PC-3 (cell line): Measurements from ENCODE around the gene NAIF1.

ENCODE experiments used
- CTCF ChIP-seq: fragments of 300-600 bp; sonication (generic); conservative IDR thresholded peaks from 2 replicates; pipeline ENCODE4 v1.5.1; 2017; ENCODE audit warnings: antibody characterized with exemption, low read depth, mild to moderate bottlenecking, low read length
- EZH2 ChIP-seq: fragments of 300-600 bp; sonication (generic); IDR thresholded peaks from one replicate; pipeline ENCODE4 v1.6.1; 2017; ENCODE audit warnings: antibody characterized with exemption, mild to moderate bottlenecking, low read length; ENCODE audit not compliant: unreplicated experiment
- EZH2phosphoT487 ChIP-seq: fragments of 300-600 bp; sonication (generic); IDR thresholded peaks from 2 replicates; pipeline ENCODE4 v1.6.1; 2018; ENCODE audit warnings: mild to moderate bottlenecking, antibody characterized with exemption, low read length, borderline replicate concordance

DNA sequence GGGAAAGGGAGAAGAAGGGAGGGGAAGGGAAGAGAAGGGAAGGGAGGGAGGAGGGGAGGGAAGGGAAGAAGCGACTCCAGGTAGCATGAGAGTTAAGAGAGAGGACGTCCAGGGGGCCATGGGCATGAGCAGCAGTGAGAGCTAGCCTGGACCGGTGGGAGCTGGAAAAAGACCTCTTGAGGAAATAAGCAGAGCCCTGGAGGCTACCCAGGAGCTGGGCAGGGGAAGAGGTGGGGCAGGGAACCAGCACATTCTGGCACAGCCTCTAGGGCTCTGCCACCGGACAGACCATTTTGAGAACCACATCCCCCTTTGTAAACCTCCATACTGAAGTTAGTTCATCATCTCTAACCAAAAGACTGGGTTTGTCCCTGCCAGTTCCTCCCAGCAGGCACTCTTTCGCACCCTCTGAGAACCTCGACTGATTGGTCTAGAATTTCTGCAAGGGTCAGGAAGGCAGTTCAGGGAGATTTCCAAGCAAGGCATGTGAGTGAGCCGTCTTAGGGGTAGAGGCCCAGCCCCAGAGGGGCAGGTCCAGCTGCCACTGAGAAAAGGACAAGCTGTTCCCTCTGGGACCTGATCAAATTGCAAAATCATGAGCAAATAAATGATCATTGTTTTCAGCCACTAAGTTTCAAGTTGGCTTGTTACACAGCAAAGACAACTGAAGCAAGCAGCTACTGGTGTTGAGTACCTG lies 11.6 kb downstream of the NAIF1 start:
- no peak for TF ChIP-seq CTCF
- TF ChIP-seq EZH2, result no peak
- no peak for TF ChIP-seq EZH2phosphoT487
